Activated naive CD4-positive, alpha-beta T cell treated with Interleukin-2 at 50 U/mL for 16 hours (primary cell): Measurements from ENCODE around the gene PRKRA.
A peak's percentile ranks its signal among the peaks of the same experiment; 100 is the strongest.
"Not testable (repeated sequence)": the region's sequence is repeated elsewhere in the genome, so short reads cannot be mapped to it uniquely, and the experiment has no call there.

Experiments used
- DNase-seq: peaks from one replicate; pipeline ENCODE4 v3.0.0-alpha.2; 2020

Gene PRKRA

GRCh38 chr2:178450774-178451525 lies at the start of gene PRKRA, which contains the start of gene PJVK:
Gene PRKRA (minus strand): TSS chr2:178451175. CDS start chr2:178451030, 145 bp downstream.
Gene PJVK (plus strand): TSS chr2:178451378. CDS start chr2:178453410, 2,032 bp downstream.
- peak; percentile 96 for DNase-seq

- no peak for DNase-seq
These were observed 48.7 kb upstream of the PRKRA start for GRCh38 chr2:178499640-178500039.

GRCh38 chr2:178498137-178498536 lies 47.2 kb upstream of the PRKRA start:
- DNase-seq = no peak

- no peak for DNase-seq
These were observed 45.1 kb upstream of the PRKRA start for GRCh38 chr2:178496049-178496448.

- no peak for DNase-seq
These were observed 40.6 kb upstream of the PRKRA start for GRCh38 chr2:178491612-178492011.

- no peak for DNase-seq
These were observed 34.4 kb upstream of the PRKRA start for GRCh38 chr2:178485356-178485755.

GRCh38 chr2:178484245-178485041 lies 33.5 kb upstream of the PRKRA start:
- DNase-seq = no peak

- DNase-seq = no peak
These were observed 31.5 kb upstream of the PRKRA start for GRCh38 chr2:178482437-178482836.

- DNase-seq = peak; percentile 77
These were observed 29.5 kb upstream of the PRKRA start, which contains the start of gene PLEKHA3 for GRCh38 chr2:178480227-178481181. Gene PLEKHA3 (plus strand): TSS chr2:178480457. CDS start chr2:178480870, 413 bp downstream.

GRCh38 chr2:178479758-178480226 lies 28.8 kb upstream of the PRKRA start:
- DNase-seq = no peak

GRCh38 chr2:178479275-178479616 lies 28.3 kb upstream of the PRKRA start:
- DNase-seq = no peak

- peak; percentile 83 for DNase-seq
These were observed 27.7 kb upstream of the PRKRA start, which contains the start of gene FKBP7 for GRCh38 chr2:178478439-178479274. Gene FKBP7 (minus strand): TSS chr2:178478600. CDS start chr2:178478499, 101 bp downstream.

GRCh38 chr2:178478130-178478438 lies 27.1 kb upstream of the PRKRA start:
- no peak for DNase-seq

GRCh38 chr2:178477443-178478129 lies 26.6 kb upstream of the PRKRA start:
- no peak for DNase-seq

GRCh38 chr2:178476477-178476876 lies 25.5 kb upstream of the PRKRA start:
- no peak for DNase-seq

- no peak for DNase-seq
These were observed 23.6 kb upstream of the PRKRA start for GRCh38 chr2:178474560-178474959.

- DNase-seq = no peak
These were observed 23.0 kb upstream of the PRKRA start for GRCh38 chr2:178473931-178474330.

- no peak for DNase-seq
These were observed 22.4 kb upstream of the PRKRA start for GRCh38 chr2:178473373-178473772.

- DNase-seq = not testable (repeated sequence)
These were observed 20.3 kb upstream of the PRKRA start for GRCh38 chr2:178471313-178471712.

GRCh38 chr2:178469219-178469849 lies 18.4 kb upstream of the PRKRA start:
- no peak for DNase-seq
